Fibroblast of lung (primary cell): ENCODE measurements around the gene HIP1R.

Experiments used
- CTCF ChIP-seq, 2 donors: IDR thresholded peaks in 1 of 2; conservative IDR thresholded peaks in 1 of 2; 1 replicate in 1 of 2; 2 replicates in 1 of 2; pipeline ENCODE4 v1.5.1; 2011 to 2012; ENCODE audit warnings: low read length in 2 of 2, control low read depth in 1 of 2, inconsistent platforms in 1 of 2, low read depth in 1 of 2, mild to moderate bottlenecking in 1 of 2
- EZH2 ChIP-seq: IDR thresholded peaks from 2 replicates; pipeline ENCODE4 v1.5.1; 2012; ENCODE audit warnings: low read length, control low read depth, mild to moderate bottlenecking; ENCODE audit errors: missing control alignments

- no peak for TF ChIP-seq EZH2
- TF ChIP-seq CTCF (conservative IDR thresholded peaks at IDR 0.05 in 1 of 2, IDR thresholded peaks at IDR 0.05 in 1 of 2; ENCODE audit: low read depth in 1 of 2, low read length in 2 of 2): no peak
These were observed 43.7 kb downstream of the HIP1R start for GRCh38 chr12:122878780-122879612.
